ENCODE results near the gene PCDHB11.
"Not testable (repeated sequence)": the region's sequence is repeated elsewhere in the genome, so short reads cannot be mapped to it uniquely, and the experiment has no call there.

The PCDHB11 gene

GRCh38 chr5:141241496-141241895 is 42.1 kb downstream of the PCDHB11 start:
- DNase-seq (ENCODE audit: low read depth) = no peak

GRCh38 chr5:141245250-141245717 is 45.9 kb downstream of the PCDHB11 start, which contains the start of gene PCDHB15:
TSS of gene PCDHB15 (plus strand) at chr5:141245395. CDS start at chr5:141245579, 184 bp downstream.
- no peak for DNase-seq (ENCODE audit: low read depth)

- not testable (repeated sequence) for DNase-seq (ENCODE audit: low read depth)
Observed at GRCh38 chr5:141246971-141247370, 47.5 kb downstream of the PCDHB11 start.

GRCh38 chr5:141247434-141247833 is 48.0 kb downstream of the PCDHB11 start:
- DNase-seq (ENCODE audit: low read depth) = not testable (repeated sequence)

GRCh38 chr5:141250576-141250975 is 51.1 kb downstream of the PCDHB11 start:
- DNase-seq (ENCODE audit: low read depth) = no peak
